NT2/D1 (cell line): ENCODE data around the gene PTGDS.
"Not testable (repeated sequence)": the region's sequence is repeated elsewhere in the genome, so short reads cannot be mapped to it uniquely, and the experiment has no call there.

Experiments
- DNase-seq: peaks from one replicate; pipeline ENCODE4 v3.0.0-alpha.2; 2011; ENCODE audit warnings: low read depth, low spot score
- H3K27me3 ChIP-seq: 2 replicates; pipeline ENCODE4 v1.6.0; 2011; ENCODE audit warnings: mild to moderate bottlenecking; ENCODE audit not compliant: insufficient read length, insufficient read depth
- H3K36me3 ChIP-seq: 2 replicates; pipeline ENCODE4 v1.6.1; 2011; ENCODE audit warnings: mild to moderate bottlenecking, low read length, mixed read lengths; ENCODE audit not compliant: insufficient read depth, insufficient read length
- H3K4me1 ChIP-seq: 2 replicates; pipeline ENCODE4 v1.5.1; 2011; ENCODE audit not compliant: insufficient read depth, insufficient read length
- H3K4me3 ChIP-seq: 2 replicates; pipeline ENCODE4 v1.5.1; 2011; ENCODE audit warnings: low read depth; ENCODE audit not compliant: insufficient read length
- H3K9ac ChIP-seq: 2 replicates; pipeline ENCODE4 v1.6.0; 2011; ENCODE audit warnings: low read depth; ENCODE audit not compliant: insufficient read length
- H3K9me3 ChIP-seq: 2 replicates; pipeline ENCODE4 v1.5.1; 2011; ENCODE audit warnings: mild to moderate bottlenecking, low read length; ENCODE audit not compliant: insufficient read depth
- SUZ12 ChIP-seq: IDR thresholded peaks from 2 replicates; pipeline ENCODE4 v1.6.1; 2011; ENCODE audit not compliant: insufficient read length, insufficient read depth; ENCODE audit errors: extremely low read depth
- YY1 ChIP-seq: IDR thresholded peaks from 2 replicates; pipeline ENCODE4 v1.6.1; 2011; ENCODE audit not compliant: insufficient read length, insufficient read depth
- ZNF274 ChIP-seq: IDR thresholded peaks from 2 replicates; pipeline ENCODE4 v1.6.1; 2011; ENCODE audit warnings: mild to moderate bottlenecking, low read depth, low read length

The PTGDS gene

DNA sequence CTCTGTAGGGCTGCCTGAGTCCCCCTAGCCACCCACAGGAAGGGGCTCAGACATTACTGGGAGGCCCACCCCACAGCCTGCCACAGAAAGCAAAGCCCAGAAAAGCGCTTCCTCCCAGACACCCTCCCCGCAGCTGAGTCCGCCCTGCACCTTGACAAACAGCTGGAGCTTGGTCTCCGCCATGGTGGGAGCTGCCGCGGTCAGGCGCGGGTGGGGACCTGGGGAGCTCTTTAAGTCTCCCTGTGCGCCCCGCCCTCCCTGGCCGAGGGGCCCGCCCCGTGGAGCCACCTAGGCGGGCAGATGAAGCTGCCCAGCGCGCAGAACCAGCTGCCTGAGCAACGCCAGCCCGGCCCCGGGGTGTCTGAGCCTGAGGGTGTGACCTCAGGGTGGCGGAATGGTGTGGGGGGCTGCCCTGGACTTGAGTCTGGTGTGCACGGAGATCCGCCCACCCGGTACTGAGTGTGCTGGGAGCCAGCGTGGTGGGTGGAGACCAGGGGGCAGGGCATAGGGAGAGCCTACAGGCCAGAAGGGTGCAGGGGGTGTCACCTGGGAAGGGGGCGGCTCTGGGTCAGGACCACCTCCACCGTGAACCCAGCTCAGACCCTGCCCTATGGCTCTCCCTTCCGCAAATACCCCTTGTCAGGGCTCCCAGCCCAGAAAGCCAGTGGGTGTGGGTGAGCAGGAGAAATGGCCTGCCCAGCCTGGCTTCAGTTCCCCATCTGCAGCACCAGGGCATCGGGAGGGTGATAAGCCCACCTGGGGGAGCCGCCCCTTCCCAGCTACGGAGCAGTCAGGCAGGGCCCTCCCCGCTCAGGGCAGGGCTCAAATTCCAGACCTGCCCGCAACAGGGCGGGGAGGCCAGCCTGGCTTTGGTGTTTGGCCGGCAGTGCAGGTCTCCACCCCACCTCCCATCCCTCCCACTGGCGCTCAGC lies 19.3 kb downstream of the PTGDS start, which contains the start of gene CLIC3:
Gene CLIC3, minus strand, starts transcription at position 208 of the 932 bp plus-strand sequence. Its CDS starts 25 bp downstream, at position 183.
- Histone ChIP-seq H3K4me1 (peaks cover 25% of the 10 kb centered on the region), H3K9me3 (no peaks in the 10 kb centered on the region), H3K4me3 (no peak within 1 kb of the TSS), H3K9ac (peak within 1 kb of the TSS; percentile 64), H3K27me3 (no peaks in the 10 kb centered on the region), H3K36me3 (peaks cover 27% of the 10 kb centered on the region)
- TF ChIP-seq ZNF274 (no peak), YY1 (no peak), SUZ12 (no peak)
- no peak for DNase-seq

DNA sequence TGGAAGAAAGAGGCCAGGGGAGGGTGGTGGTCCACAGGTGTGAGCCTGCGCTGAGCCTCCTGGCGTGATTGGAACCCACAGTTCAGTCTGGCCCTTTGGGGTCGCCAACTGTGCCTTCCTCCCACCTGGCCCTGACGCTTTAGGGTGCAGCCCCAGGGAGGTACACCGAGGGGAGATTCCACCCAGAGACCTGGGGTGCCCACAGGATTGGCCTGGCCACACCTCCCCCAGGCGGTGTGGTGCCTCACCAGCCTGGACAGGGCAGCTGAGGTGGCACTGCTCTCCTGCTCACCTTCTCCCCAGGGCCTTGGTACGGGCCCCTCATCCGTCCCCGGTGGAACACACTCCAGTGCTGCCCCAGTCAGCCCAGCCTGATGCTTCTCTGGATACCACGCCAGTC lies 20.1 kb downstream of the PTGDS start:
- Histone ChIP-seq H3K9me3 (no peaks in the 10 kb centered on the region), H3K36me3 (peaks cover 27% of the 10 kb centered on the region), H3K4me3 (no peak overlapping the region), H3K27me3 (no peaks in the 10 kb centered on the region), H3K4me1 (peaks cover 25% of the 10 kb centered on the region), H3K9ac (peak overlapping the region; percentile 57)
- DNase-seq: no peak
- TF ChIP-seq ZNF274: no peak

DNA sequence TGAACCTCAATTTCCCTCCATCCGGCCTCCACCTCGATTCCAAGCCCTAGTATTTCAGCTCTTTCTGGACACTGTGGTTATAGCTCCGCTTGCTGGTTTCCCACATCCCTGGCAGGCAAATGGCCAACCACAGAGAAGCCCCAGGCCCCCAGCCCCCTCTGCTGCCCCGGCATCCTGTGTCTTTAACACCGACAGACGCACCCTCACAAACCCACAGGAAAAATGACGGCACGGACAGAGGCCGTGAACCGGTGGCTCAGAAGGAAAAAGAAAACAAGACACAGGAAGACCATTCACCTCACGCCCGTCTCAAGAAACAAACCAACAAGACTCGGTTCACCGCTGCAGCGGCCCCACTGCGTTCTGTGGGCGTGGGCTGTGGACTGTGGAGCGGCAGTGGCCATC lies 20.5 kb downstream of the PTGDS start:
- no peak for DNase-seq
- Histone ChIP-seq H3K4me1 (peaks cover 25% of the 10 kb centered on the region), H3K9ac (peak overlapping the region; percentile 57), H3K27me3 (no peaks in the 10 kb centered on the region), H3K9me3 (no peaks in the 10 kb centered on the region), H3K36me3 (peaks cover 27% of the 10 kb centered on the region), H3K4me3 (no peak overlapping the region)
- no peak for TF ChIP-seq SUZ12
- TF ChIP-seq YY1: no peak
- TF ChIP-seq ZNF274: no peak

DNA sequence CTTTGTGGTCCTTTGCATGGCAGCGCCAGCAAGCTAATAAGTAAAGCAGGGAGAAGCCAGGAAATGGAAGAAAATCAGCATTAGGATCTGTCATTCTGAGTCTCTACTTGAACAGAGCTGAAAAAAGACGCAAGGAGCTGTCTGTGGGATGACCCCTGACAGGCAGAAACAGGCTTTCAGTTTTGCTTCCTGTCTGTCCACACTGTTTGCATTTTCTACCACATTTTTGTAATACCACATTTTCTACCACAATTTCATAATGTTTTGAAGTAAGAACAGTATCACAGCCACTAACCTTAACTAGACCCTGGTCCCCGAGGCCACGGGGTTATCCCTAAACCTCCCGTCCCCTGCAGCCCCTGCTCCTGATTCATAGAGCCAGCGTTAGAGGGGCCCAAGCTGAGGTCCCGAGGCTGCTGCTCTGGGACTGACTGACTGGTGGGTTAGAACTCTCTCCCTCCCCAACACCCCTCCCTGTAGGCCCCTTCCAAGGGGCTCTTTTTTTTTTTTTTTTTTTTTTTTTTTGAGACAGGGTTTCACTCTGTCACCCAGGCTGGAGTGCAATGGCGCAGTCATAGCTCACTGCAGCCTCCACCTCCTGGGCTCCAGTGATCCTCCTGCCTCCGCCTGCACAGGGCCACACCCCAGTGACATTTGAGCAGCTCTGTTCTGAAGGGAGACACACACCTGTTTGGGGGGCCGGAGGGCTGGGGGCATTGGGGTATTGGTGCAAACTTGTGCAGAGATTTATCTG lies 23.1 kb downstream of the PTGDS start:
- H3K36me3 ChIP-seq: peaks cover 2% of the 10 kb centered on the region
- H3K9ac ChIP-seq: no peak overlapping the region
- no peak overlapping the region for H3K4me3 ChIP-seq
- H3K9me3 ChIP-seq: peaks cover 4% of the 10 kb centered on the region; the same call in 1 of the 2 replicates
- TF ChIP-seq YY1: no peak
- TF ChIP-seq SUZ12: no peak
- no peak for TF ChIP-seq ZNF274
- no peaks in the 10 kb centered on the region for H3K27me3 ChIP-seq
- no peak for DNase-seq
- peaks cover 19% of the 10 kb centered on the region for H3K4me1 ChIP-seq

DNA sequence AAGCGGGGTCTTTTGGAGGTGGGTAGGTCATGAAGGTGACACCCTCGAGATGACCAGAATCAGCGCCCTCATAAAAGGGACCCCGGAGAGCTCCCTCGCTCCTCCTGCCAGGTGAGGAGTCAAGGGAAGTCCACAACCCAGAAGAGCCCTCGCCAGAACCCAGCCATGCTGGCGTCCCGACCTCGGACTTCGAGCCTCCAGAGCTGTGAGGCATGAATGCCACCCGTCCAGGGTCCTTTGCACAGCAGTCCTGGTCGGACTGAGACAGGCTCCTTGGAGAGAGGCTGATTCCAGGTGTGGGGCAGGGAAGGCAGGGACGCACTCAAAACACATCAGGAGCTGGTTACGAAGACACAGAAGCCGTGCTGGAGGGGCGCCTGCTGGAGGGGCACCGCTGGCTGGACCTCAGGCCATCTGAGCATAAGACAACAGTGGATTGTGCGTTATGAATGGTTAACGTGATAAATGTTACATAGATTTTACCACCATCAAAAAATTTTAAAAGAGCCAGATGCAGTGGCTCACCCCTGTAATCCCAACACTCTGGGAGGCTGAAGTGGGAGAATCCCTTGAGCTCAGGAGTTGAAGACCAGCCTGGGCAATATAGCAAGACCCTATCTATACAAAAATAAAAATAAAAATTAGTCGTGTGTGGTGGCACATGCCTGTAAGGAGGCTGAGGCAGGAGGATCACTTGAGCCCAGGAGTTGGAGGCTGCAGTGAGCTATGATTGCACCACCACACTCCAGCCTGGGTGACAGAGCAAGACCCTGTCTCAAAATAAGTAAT lies 24.7 kb downstream of the PTGDS start:
- no peak for DNase-seq
- H3K4me3 ChIP-seq: no peak overlapping the region
- peaks cover 8% of the 10 kb centered on the region; the same call in 1 of the 2 replicates for H3K9me3 ChIP-seq
- no peaks in the 10 kb centered on the region for H3K36me3 ChIP-seq
- H3K4me1 ChIP-seq: peaks cover 10% of the 10 kb centered on the region
- H3K9ac ChIP-seq: no peak overlapping the region
- TF ChIP-seq SUZ12 (no peak), ZNF274 (no peak), YY1 (no peak)
- no peaks in the 10 kb centered on the region for H3K27me3 ChIP-seq

DNA sequence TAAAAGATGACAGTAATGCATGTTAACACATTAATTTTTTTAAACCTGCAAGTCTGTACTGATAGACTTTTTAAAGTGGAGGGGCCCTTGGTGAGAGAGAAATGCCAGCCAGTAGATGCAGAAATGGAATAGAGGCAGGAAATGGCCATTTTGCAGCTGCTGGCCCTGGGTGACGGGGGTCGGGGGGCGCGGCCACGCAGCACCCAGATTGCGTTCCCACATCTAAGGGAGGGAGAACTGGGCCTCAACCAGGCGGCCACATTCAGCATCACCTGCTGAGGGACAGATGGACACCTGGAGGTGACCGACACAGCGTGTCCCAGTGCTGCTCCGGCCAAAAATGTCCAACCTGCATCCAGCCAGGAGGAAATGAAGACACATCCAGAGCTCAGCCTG lies 25.3 kb downstream of the PTGDS start:
- Histone ChIP-seq H3K36me3 (no peaks in the 10 kb centered on the region), H3K9me3 (peaks cover 8% of the 10 kb centered on the region; the same call in 1 of the 2 replicates), H3K4me3 (no peak overlapping the region), H3K9ac (no peak overlapping the region), H3K4me1 (peaks cover 5% of the 10 kb centered on the region), H3K27me3 (no peaks in the 10 kb centered on the region)
- TF ChIP-seq YY1: no peak
- no peak for DNase-seq

DNA sequence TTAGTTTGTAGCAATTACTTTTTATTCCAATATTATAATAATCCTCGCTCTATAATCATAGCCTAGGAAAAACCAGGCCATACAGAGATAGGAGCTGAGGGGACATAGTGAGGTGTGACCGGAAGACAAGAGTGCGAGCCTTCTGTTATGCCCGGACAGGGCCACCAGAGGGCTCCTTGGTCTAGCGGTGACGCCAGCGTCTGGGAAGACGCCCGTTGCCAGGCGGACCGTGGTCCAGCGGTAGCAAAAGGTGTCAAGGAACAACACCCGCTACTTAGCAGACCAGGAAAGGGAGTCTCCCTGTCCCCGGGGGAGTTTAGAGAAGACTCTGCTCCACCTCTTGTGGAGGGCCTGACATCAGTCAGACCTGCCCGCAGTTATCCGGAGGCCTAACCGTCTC lies 27.0 kb downstream of the PTGDS start:
- not testable (repeated sequence) for DNase-seq, H3K4me1 ChIP-seq, H3K9me3 ChIP-seq

More for the DNA sequence above, 27.0 kb downstream of the PTGDS start:
- not testable (repeated sequence) for H3K9ac ChIP-seq, H3K4me3 ChIP-seq, H3K36me3 ChIP-seq, H3K27me3 ChIP-seq
